Effector memory CD8-positive, alpha-beta T cell (primary cell): ENCODE data around the gene CHMP6.

Source experiments
- ATAC-seq: fragments of 150-1000 bp; cut with Tn5 transposase; replicated peaks from 2 replicates; pipeline ENCODE4 v1.10.0; 2021; ENCODE audit warnings: mild to moderate bottlenecking, moderate library complexity
- DNase-seq, 3 experiments: peaks; one replicate each; pipeline ENCODE4 v3.0.0; 2021
- H3K27ac Mint-ChIP-seq, 2 donors: one replicate each; pipeline ENCODE4 v1.8.0; 2022; ENCODE audit warnings: mild to moderate bottlenecking in 2 of 2, mixed read lengths in 2 of 2, moderate library complexity in 2 of 2
- H3K27me3 Mint-ChIP-seq, 2 donors: one replicate each; pipeline ENCODE4 v1.8.0; 2022; ENCODE audit warnings: mixed read lengths in 2 of 2
- H3K36me3 Mint-ChIP-seq: one replicate; pipeline ENCODE4 v1.8.0; 2022; ENCODE audit warnings: mild to moderate bottlenecking, moderate library complexity, mixed read lengths; ENCODE audit not compliant: insufficient read depth
- H3K4me1 Mint-ChIP-seq, 2 donors: one replicate each; pipeline ENCODE4 v1.8.0; 2022; ENCODE audit warnings: low read depth in 2 of 2, mixed read lengths in 2 of 2
- H3K4me3 Mint-ChIP-seq, 2 donors: one replicate each; pipeline ENCODE4 v1.8.0; 2022; ENCODE audit warnings: mild to moderate bottlenecking in 2 of 2, mixed read lengths in 2 of 2, moderate library complexity in 2 of 2
- H3K9me3 Mint-ChIP-seq, 2 donors: one replicate each; pipeline ENCODE4 v1.8.0; 2022; ENCODE audit warnings: mixed read lengths in 2 of 2
- total RNA-seq, 9 experiments: gene quantifications; one replicate each; lab custom pipeline; 2026; lab: John Stamatoyannopoulos, UW

CHMP6 gene
- 12.8 to 32.6 (median 24.8) reads per million in 9 experiments for total RNA-seq

- H3K9me3 Mint-ChIP-seq: no peaks in the 10 kb centered on the region
- peak within 1 kb of the TSS; percentile 79 to 82 for H3K4me3 Mint-ChIP-seq
- no peaks in the 10 kb centered on the region for H3K27me3 Mint-ChIP-seq
- peak within 1 kb of the TSS; percentile 79 to 84 for H3K27ac Mint-ChIP-seq
- H3K36me3 Mint-ChIP-seq: peaks cover 26% of the 10 kb centered on the region
- DNase-seq: peak; percentile 61 to 67 (median 62)
- peak; percentile 79 for ATAC-seq
- H3K4me1 Mint-ChIP-seq: peaks cover 3 to 17% of the 10 kb centered on the region in 2 donors
These were observed at the start of gene CHMP6 for GRCh38 chr17:80991645-80992076. CHMP6 (plus strand) TSS chr17:80991841; CDS start chr17:80991919, 78 bp downstream.

- DNase-seq (no peak), ATAC-seq (no peak)
- Mint-ChIP-seq H3K36me3 (peaks cover 23% of the 10 kb centered on the region), H3K4me3 (no peak overlapping the region), H3K9me3 (no peaks in the 10 kb centered on the region), H3K27me3 (no peaks in the 10 kb centered on the region), H3K27ac (no peak overlapping the region), H3K4me1 (peaks cover 13 to 22% of the 10 kb centered on the region in 2 donors)
These were observed 49.0 kb upstream of the CHMP6 start for GRCh38 chr17:80942423-80943345.

- no peak for DNase-seq
- H3K9me3 Mint-ChIP-seq: no peaks in the 10 kb centered on the region
- no peak for ATAC-seq
- H3K27me3 Mint-ChIP-seq: no peaks in the 10 kb centered on the region
- peaks cover 10 to 15% of the 10 kb centered on the region in 2 donors for H3K4me1 Mint-ChIP-seq
- no peak overlapping the region for H3K4me3 Mint-ChIP-seq
- peaks cover 24% of the 10 kb centered on the region for H3K36me3 Mint-ChIP-seq
- peak overlapping the region in 1 of 2 donors; percentile 45 for H3K27ac Mint-ChIP-seq
These were observed 48.1 kb upstream of the CHMP6 start for GRCh38 chr17:80943346-80944145.

GRCh38 chr17:80944326-80944725, 47.3 kb upstream of the CHMP6 start:
- Mint-ChIP-seq H3K27ac (peak overlapping the region in 1 of 2 donors; percentile 45), H3K36me3 (peaks cover 25% of the 10 kb centered on the region), H3K4me3 (no peak overlapping the region), H3K4me1 (peaks cover 4 to 8% of the 10 kb centered on the region in 2 donors), H3K27me3 (no peaks in the 10 kb centered on the region), H3K9me3 (no peaks in the 10 kb centered on the region)
- DNase-seq (no peak), ATAC-seq (no peak)

GRCh38 chr17:80945736-80946135, 45.9 kb upstream of the CHMP6 start:
- Mint-ChIP-seq H3K27ac (no peak overlapping the region), H3K4me1 (peaks cover 0 to 5% of the 10 kb centered on the region in 2 donors), H3K36me3 (peaks cover 29% of the 10 kb centered on the region), H3K4me3 (no peak overlapping the region), H3K9me3 (no peaks in the 10 kb centered on the region), H3K27me3 (no peaks in the 10 kb centered on the region)
- ATAC-seq: no peak
- no peak for DNase-seq

GRCh38 chr17:80946449-80946848, 45.2 kb upstream of the CHMP6 start:
- Mint-ChIP-seq H3K4me1 (peaks cover 0 to 5% of the 10 kb centered on the region in 2 donors), H3K27me3 (no peaks in the 10 kb centered on the region), H3K4me3 (no peak overlapping the region), H3K27ac (no peak overlapping the region), H3K9me3 (no peaks in the 10 kb centered on the region), H3K36me3 (peaks cover 29% of the 10 kb centered on the region)
- no peak for ATAC-seq
- DNase-seq: no peak

- Mint-ChIP-seq H3K27ac (peak overlapping the region in 1 of 2 donors; percentile 56), H3K27me3 (no peaks in the 10 kb centered on the region), H3K36me3 (peaks cover 26% of the 10 kb centered on the region), H3K4me3 (no peak overlapping the region), H3K4me1 (peaks cover 0 to 2% of the 10 kb centered on the region in 2 donors), H3K9me3 (no peaks in the 10 kb centered on the region)
- no peak for ATAC-seq
- no peak for DNase-seq
These were observed 44.3 kb upstream of the CHMP6 start for GRCh38 chr17:80947200-80947940.

- peaks cover 0 to 2% of the 10 kb centered on the region in 2 donors for H3K4me1 Mint-ChIP-seq
- H3K4me3 Mint-ChIP-seq: no peak overlapping the region
- peaks cover 25% of the 10 kb centered on the region for H3K36me3 Mint-ChIP-seq
- H3K27me3 Mint-ChIP-seq: no peaks in the 10 kb centered on the region
- no peaks in the 10 kb centered on the region for H3K9me3 Mint-ChIP-seq
- ATAC-seq (no peak), DNase-seq (no peak)
- H3K27ac Mint-ChIP-seq: no peak overlapping the region
These were observed 43.3 kb upstream of the CHMP6 start for GRCh38 chr17:80948019-80948975.

- no peak for DNase-seq
- H3K4me1 Mint-ChIP-seq: peaks cover 0 to 2% of the 10 kb centered on the region in 2 donors
- no peaks in the 10 kb centered on the region for H3K9me3 Mint-ChIP-seq
- no peak for ATAC-seq
- no peaks in the 10 kb centered on the region for H3K27me3 Mint-ChIP-seq
- no peak overlapping the region for H3K27ac Mint-ChIP-seq
- no peak overlapping the region for H3K4me3 Mint-ChIP-seq
- H3K36me3 Mint-ChIP-seq: peaks cover 25% of the 10 kb centered on the region
These were observed 42.6 kb upstream of the CHMP6 start for GRCh38 chr17:80948976-80949450.

- Mint-ChIP-seq H3K4me1 (peaks cover 0 to 2% of the 10 kb centered on the region in 2 donors), H3K4me3 (no peak overlapping the region), H3K27me3 (no peaks in the 10 kb centered on the region), H3K9me3 (no peaks in the 10 kb centered on the region), H3K27ac (no peak overlapping the region), H3K36me3 (peaks cover 21% of the 10 kb centered on the region)
- no peak for ATAC-seq
- DNase-seq: no peak
These were observed 41.9 kb upstream of the CHMP6 start for GRCh38 chr17:80949451-80950421.

GRCh38 chr17:80950466-80951120, 41.0 kb upstream of the CHMP6 start:
- no peak for ATAC-seq
- H3K36me3 Mint-ChIP-seq: peaks cover 21% of the 10 kb centered on the region
- no peaks in the 10 kb centered on the region for H3K27me3 Mint-ChIP-seq
- peaks cover 0 to 2% of the 10 kb centered on the region in 2 donors for H3K4me1 Mint-ChIP-seq
- H3K4me3 Mint-ChIP-seq: no peak overlapping the region
- H3K27ac Mint-ChIP-seq: no peak overlapping the region
- H3K9me3 Mint-ChIP-seq: no peaks in the 10 kb centered on the region
- DNase-seq: no peak
